Gastrocnemius medialis (tissue), 4 donors: ENCODE data around the gene MND1. TPM values are rescaled to one million over a fixed set of nuclear protein-coding genes. Genes with fewer than 3 reads are reported as not detected.
"Not testable (repeated sequence)": the region's sequence is repeated elsewhere in the genome, so short reads cannot be mapped to it uniquely, and the experiment has no call there.

Experiments used
- ATAC-seq, 2 donors: fragments of 150-250 bp; one replicate each; pipeline ENCODE4 v1.9.1; 2016
- DNase-seq, 2 donors: peaks; one replicate each; pipeline ENCODE4 v3.0.0-alpha.2; 2019
- H3K27ac ChIP-seq, 4 donors: fragments of 200-600 bp; sonication (generic); 1 replicate in 1 of 4; 2 replicates in 3 of 4; pipeline ENCODE4 v1.5.1; 2016 to 2018; ENCODE audit warnings: mild to moderate bottlenecking in 2 of 4, moderate library complexity in 1 of 4
- H3K27me3 ChIP-seq, 3 donors: fragments of 200-600 bp; sonication (generic) in 2 of 3; 1 replicate in 1 of 3; 2 replicates in 2 of 3; pipeline versions ENCODE4 v1.5.1 to v1.6.0; 2016 to 2019; ENCODE audit warnings: mild to moderate bottlenecking in 1 of 3, moderate library complexity in 1 of 3
- H3K36me3 ChIP-seq, 2 donors: fragments of 200-600 bp; sonication (generic) in 1 of 2; one replicate each; pipeline ENCODE4 v1.5.1; 2017 to 2018
- H3K4me1 ChIP-seq, 2 donors: fragments of 200-600 bp; sonication (generic) in 1 of 2; one replicate each; pipeline ENCODE4 v1.5.1; 2016 to 2017; ENCODE audit warnings: mild to moderate bottlenecking in 2 of 2
- H3K4me3 ChIP-seq, 4 donors: fragments of 200-600 bp; sonication (generic) in 3 of 4; 1 replicate in 1 of 4; 2 replicates in 3 of 4; pipeline ENCODE4 v1.5.1; 2016 to 2019; ENCODE audit warnings: mild to moderate bottlenecking in 2 of 4
- H3K9me3 ChIP-seq, 3 donors: fragments of 200-600 bp; sonication (generic) in 2 of 3; 1 replicate in 1 of 3; 2 replicates in 2 of 3; pipeline ENCODE4 v1.5.1; 2016 to 2019
- CTCF ChIP-seq, 5 experiments: fragments of 450-650 bp in 3 of 5; fragments of 200-600 bp in 2 of 5; sonication (generic) in 2 of 5; IDR thresholded peaks in 4 of 5; conservative IDR thresholded peaks in 1 of 5; 1 replicate in 4 of 5; 2 replicates in 1 of 5; pipeline ENCODE4 v1.5.1; 2016 to 2019; ENCODE audit warnings: antibody characterized with exemption in 5 of 5, mild to moderate bottlenecking in 3 of 5, moderate library complexity in 3 of 5
- POLR2A ChIP-seq, 2 donors: fragments of 450-650 bp; IDR thresholded peaks; one replicate each; pipeline ENCODE4 v1.6.1; 2017; ENCODE audit warnings: antibody characterized with exemption in 2 of 2, mild to moderate bottlenecking in 2 of 2, moderate library complexity in 2 of 2
- in situ Hi-C, 4 donors: fragments of 200-750 bp; cut with MboI; loops; one replicate each; pipeline versions ENCODE4 v1.15.0 to v1.8.0; 2017; ENCODE audit warnings: low sequenced_read_pairs in 4 of 4
- intact Hi-C: fragments of 100-400 bp; cut with DNase I; formaldehyde crosslinking; loops from one replicate; pipeline ENCODE4 v1.15.1; 2023; ENCODE audit warnings: low total_unique reads
- total RNA-seq, 4 donors: library from RNA; depleted of rRNA; stranded (reverse); fragments of >200 nt; gene quantifications; one replicate each; pipeline versions ENCODE4 v1.1.0 to v1.2.3, GENCODE V29; 2016

The MND1 gene
- total RNA-seq, 4 donors from 2014 or later = 1.6 TPM; not detected in 3

- in situ Hi-C loops (no loop called here), intact Hi-C loops (no loop called here)
- Histone ChIP-seq H3K9me3 (no peaks in the 10 kb centered on the region), H3K27ac (no peak overlapping the region), H3K4me3 (no peak overlapping the region), H3K27me3 (no peaks in the 10 kb centered on the region), H3K4me1 (peaks cover 13 to 15% of the 10 kb centered on the region in 2 donors), H3K36me3 (no peaks in the 10 kb centered on the region)
- no peak for TF ChIP-seq POLR2A (IDR thresholded peaks at IDR 0.05)
- DNase-seq (no peak), ATAC-seq (no peak)
Measured at GRCh38 chr4:153450544-153450917, 106.0 kb downstream of the MND1 start.

- ATAC-seq, H3K36me3 ChIP-seq, DNase-seq, H3K4me3 ChIP-seq, in situ Hi-C loops, intact Hi-C loops, H3K9me3 ChIP-seq, H3K27ac ChIP-seq, H3K27me3 ChIP-seq: not testable (repeated sequence)
- H3K4me1 ChIP-seq = peaks cover 13 to 15% of the 10 kb centered on the region in 2 donors
Measured at GRCh38 chr4:153451145-153451544, 106.7 kb downstream of the MND1 start.

- Histone ChIP-seq H3K27me3 (no peaks in the 10 kb centered on the region), H3K4me1 (peaks cover 13 to 15% of the 10 kb centered on the region in 2 donors), H3K4me3 (no peak overlapping the region), H3K36me3 (no peaks in the 10 kb centered on the region), H3K27ac (no peak overlapping the region), H3K9me3 (no peaks in the 10 kb centered on the region)
- no peak for ATAC-seq
- intact Hi-C loops (no loop called here), in situ Hi-C loops (no loop called here)
- DNase-seq = no peak
- TF ChIP-seq CTCF (IDR thresholded peaks at IDR 0.05 in 4 of 5, conservative IDR thresholded peaks at IDR 0.05 in 1 of 5) = no peak
- no peak for TF ChIP-seq POLR2A (IDR thresholded peaks at IDR 0.05)
Measured at GRCh38 chr4:153451911-153452657, 107.6 kb downstream of the MND1 start.

- Histone ChIP-seq H3K27me3 (no peaks in the 10 kb centered on the region), H3K9me3 (no peaks in the 10 kb centered on the region), H3K27ac (no peak overlapping the region), H3K4me1 (peaks cover 8% of the 10 kb centered on the region in 2 donors), H3K36me3 (no peaks in the 10 kb centered on the region), H3K4me3 (no peak overlapping the region)
- ATAC-seq (no peak), DNase-seq (no peak)
- no peak for TF ChIP-seq POLR2A (IDR thresholded peaks at IDR 0.05)
- TF ChIP-seq CTCF (IDR thresholded peaks at IDR 0.05 in 4 of 5, conservative IDR thresholded peaks at IDR 0.05 in 1 of 5) = no peak
- in situ Hi-C loops = no loop called here
- intact Hi-C loops = no loop called here
Measured at GRCh38 chr4:153452658-153453378, 108.3 kb downstream of the MND1 start.

GRCh38 chr4:153453402-153453801 lies 108.9 kb downstream of the MND1 start:
- no peaks in the 10 kb centered on the region for H3K27me3 ChIP-seq
- no peak for TF ChIP-seq CTCF (IDR thresholded peaks at IDR 0.05 in 4 of 5, conservative IDR thresholded peaks at IDR 0.05 in 1 of 5)
- no peaks in the 10 kb centered on the region for H3K36me3 ChIP-seq
- DNase-seq (no peak), ATAC-seq (no peak)
- H3K4me1 ChIP-seq = peaks cover 2% of the 10 kb centered on the region in 2 donors
- H3K9me3 ChIP-seq = no peaks in the 10 kb centered on the region
- no peak overlapping the region for H3K4me3 ChIP-seq
- intact Hi-C loops (no loop called here), in situ Hi-C loops (no loop called here)
- H3K27ac ChIP-seq = no peak overlapping the region
